ENCODE measurements around the gene SKIC3.

The SKIC3 gene

DNA sequence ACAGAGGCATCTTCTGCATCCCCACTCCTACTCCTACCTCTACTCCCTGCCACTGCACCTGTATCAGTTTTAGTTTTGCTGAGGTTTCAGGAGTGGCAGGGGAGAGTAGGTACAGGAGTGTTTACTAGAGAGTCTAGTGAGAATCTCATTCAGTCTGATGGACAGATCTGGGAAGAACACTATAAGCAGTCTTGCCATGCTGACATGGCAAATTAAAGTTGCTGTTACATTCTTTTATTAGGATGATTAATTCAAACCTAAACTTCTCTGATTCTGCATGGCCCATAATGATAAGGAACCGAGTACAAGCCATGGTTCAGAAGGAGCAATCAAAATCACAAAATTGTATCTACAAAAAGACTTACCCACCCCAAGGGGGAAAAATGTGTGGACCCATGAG lies 7.5 kb upstream of the SKIC3 start:
- H4K91ac ChIP-seq (ENCODE audit: low read depth, low read length, poor library complexity): no peak overlapping the region
- no peak overlapping the region for H2AK5ac ChIP-seq (ENCODE audit: low read depth, low read length)
- no peak overlapping the region for H2BK120ac ChIP-seq (ENCODE audit: low read depth, low read length)
- no peak overlapping the region for H3K4me3 ChIP-seq (ENCODE audit: low read length in 2 of 2)
- no peak overlapping the region for H3K9ac ChIP-seq (ENCODE audit: low read depth, low read length, poor library complexity)
- H3K14ac ChIP-seq (ENCODE audit: low read length): no peak overlapping the region
- H3K9me3 ChIP-seq (replicated peaks in 1 of 2; ENCODE audit: control insufficient read depth in 2 of 2, insufficient read depth in 1 of 2, low read depth in 1 of 2, low read length in 2 of 2): no peaks in the 10 kb centered on the region
- H3K23ac ChIP-seq (ENCODE audit: low read depth, low read length, poor library complexity): no peak overlapping the region
- H2AFZ ChIP-seq (ENCODE audit: low read length): no peak overlapping the region
- no peak overlapping the region for H3K4me2 ChIP-seq (ENCODE audit: insufficient read depth, low read length, poor library complexity, severe bottlenecking)
- H3K36me3 ChIP-seq (replicated peaks in 1 of 2; ENCODE audit: control insufficient read depth in 2 of 2, insufficient read depth in 2 of 2, low read length in 2 of 2): peaks cover 0 to 1% of the 10 kb centered on the region in 2 donors
- no peaks in the 10 kb centered on the region for H3K27me3 ChIP-seq (ENCODE audit: control insufficient read depth in 3 of 3, insufficient read depth in 3 of 3, low read depth in 1 of 3, low read length in 3 of 3)
- H2BK12ac ChIP-seq (ENCODE audit: low read length): no peak overlapping the region
- no peaks in the 10 kb centered on the region for H3K79me1 ChIP-seq (ENCODE audit: low read depth, low read length)
- no peak overlapping the region for H3K18ac ChIP-seq (ENCODE audit: low read length)
- no CpG with 5 or more reads among the region's 1 CpG for WGBS, 2 donors (ENCODE audit: extremely low coverage in 2 of 2, insufficient read length in 2 of 2, insufficient replicate concordance in 1 of 2)
- H3K4ac ChIP-seq (ENCODE audit: low read length): no peak overlapping the region
- H3K27ac ChIP-seq (replicated peaks; ENCODE audit: low read length): no peak overlapping the region
- no peak for DNase-seq (ENCODE audit: low spot score)
- no peaks in the 10 kb centered on the region for H3K4me1 ChIP-seq (ENCODE audit: control insufficient read depth in 2 of 2, insufficient read depth in 1 of 2, low read depth in 1 of 2, low read length in 2 of 2)
- no peak overlapping the region for H2BK15ac ChIP-seq (ENCODE audit: low read length)
- no peak overlapping the region for H4K8ac ChIP-seq (ENCODE audit: low read depth, low read length)
- H2BK5ac ChIP-seq (ENCODE audit: low read length): no peak overlapping the region

- no peak overlapping the region for H3K9ac ChIP-seq (ENCODE audit: low read depth, low read length, poor library complexity)
- H4K8ac ChIP-seq (ENCODE audit: low read depth, low read length): no peak overlapping the region
- H3K4ac ChIP-seq (ENCODE audit: low read length): no peak overlapping the region
- H3K4me2 ChIP-seq (ENCODE audit: insufficient read depth, low read length, poor library complexity, severe bottlenecking): no peak overlapping the region
- H2AFZ ChIP-seq (ENCODE audit: low read length): no peak overlapping the region
- no peak overlapping the region for H4K91ac ChIP-seq (ENCODE audit: low read depth, low read length, poor library complexity)
- no CpG with 5 or more reads among the region's 2 CpGs for WGBS, 2 donors (ENCODE audit: extremely low coverage in 2 of 2, insufficient read length in 2 of 2, insufficient replicate concordance in 1 of 2)
- H2AK5ac ChIP-seq (ENCODE audit: low read depth, low read length): no peak overlapping the region
- H3K79me1 ChIP-seq (ENCODE audit: low read depth, low read length): no peaks in the 10 kb centered on the region
- no peak overlapping the region for H3K14ac ChIP-seq (ENCODE audit: low read length)
- H2BK120ac ChIP-seq (ENCODE audit: low read depth, low read length): no peak overlapping the region
- no peak overlapping the region for H2BK5ac ChIP-seq (ENCODE audit: low read length)
- H3K9me3 ChIP-seq (replicated peaks in 1 of 2; ENCODE audit: control insufficient read depth in 2 of 2, insufficient read depth in 1 of 2, low read depth in 1 of 2, low read length in 2 of 2): no peaks in the 10 kb centered on the region
- no peak overlapping the region for H3K18ac ChIP-seq (ENCODE audit: low read length)
- H3K27ac ChIP-seq (replicated peaks; ENCODE audit: low read length): no peak overlapping the region
- DNase-seq (ENCODE audit: low spot score): no peak
- H3K4me1 ChIP-seq (ENCODE audit: control insufficient read depth in 2 of 2, insufficient read depth in 1 of 2, low read depth in 1 of 2, low read length in 2 of 2): peaks cover 2 to 9% of the 10 kb centered on the region in 2 donors
- H3K36me3 ChIP-seq (replicated peaks in 1 of 2; ENCODE audit: control insufficient read depth in 2 of 2, insufficient read depth in 2 of 2, low read length in 2 of 2): peaks cover 0 to 3% of the 10 kb centered on the region in 2 donors
- H2BK12ac ChIP-seq (ENCODE audit: low read length): no peak overlapping the region
- H3K23ac ChIP-seq (ENCODE audit: low read depth, low read length, poor library complexity): no peak overlapping the region
- H3K27me3 ChIP-seq (ENCODE audit: control insufficient read depth in 3 of 3, insufficient read depth in 3 of 3, low read depth in 1 of 3, low read length in 3 of 3): no peaks in the 10 kb centered on the region
- no peak overlapping the region for H3K4me3 ChIP-seq (ENCODE audit: low read length in 2 of 2)
- no peak overlapping the region for H2BK15ac ChIP-seq (ENCODE audit: low read length)
Measured at GRCh38 chr5:95557841-95558240, 3.1 kb upstream of the SKIC3 start.

DNA sequence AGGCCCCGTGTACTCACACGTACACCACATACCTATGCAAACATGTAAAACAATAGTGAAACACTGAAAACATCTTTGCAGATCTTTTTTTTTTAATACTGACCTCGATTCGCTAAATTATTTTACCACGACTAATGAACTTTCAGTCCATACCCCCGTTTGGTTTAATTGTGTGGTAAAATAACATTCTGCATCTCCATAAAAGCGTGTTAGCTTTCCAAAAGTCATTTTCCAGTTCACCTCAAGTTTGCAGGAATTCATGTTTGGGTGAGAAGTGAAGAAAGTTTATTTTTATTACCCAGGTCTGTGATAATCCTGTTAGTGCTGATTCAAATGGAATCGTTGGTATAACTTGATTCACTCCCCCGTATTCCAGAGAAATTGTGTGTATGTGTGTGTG lies 776 bp upstream of the SKIC3 start:
- H2AK5ac ChIP-seq (ENCODE audit: low read depth, low read length): no peak overlapping the region
- H2BK15ac ChIP-seq (ENCODE audit: low read length): no peak overlapping the region
- H3K4me3 ChIP-seq (ENCODE audit: low read length in 2 of 2): peak overlapping the region; percentile 62 to 86
- no peak overlapping the region for H4K91ac ChIP-seq (ENCODE audit: low read depth, low read length, poor library complexity)
- H2BK120ac ChIP-seq (ENCODE audit: low read depth, low read length): no peak overlapping the region
- H3K4ac ChIP-seq (ENCODE audit: low read length): no peak overlapping the region
- H3K27ac ChIP-seq (replicated peaks; ENCODE audit: low read length): peak overlapping the region; percentile 76
- H3K23ac ChIP-seq (ENCODE audit: low read depth, low read length, poor library complexity): no peak overlapping the region
- no peak overlapping the region for H3K9ac ChIP-seq (ENCODE audit: low read depth, low read length, poor library complexity)
- peak overlapping the region; percentile 94 for H2AFZ ChIP-seq (ENCODE audit: low read length)
- H3K18ac ChIP-seq (ENCODE audit: low read length): no peak overlapping the region
- H4K8ac ChIP-seq (ENCODE audit: low read depth, low read length): no peak overlapping the region
- H3K27me3 ChIP-seq (ENCODE audit: control insufficient read depth in 3 of 3, insufficient read depth in 3 of 3, low read depth in 1 of 3, low read length in 3 of 3): no peaks in the 10 kb centered on the region
- no CpG with 5 or more reads among the region's 9 CpGs for WGBS, 2 donors (ENCODE audit: extremely low coverage in 2 of 2, insufficient read length in 2 of 2, insufficient replicate concordance in 1 of 2)
- no peak overlapping the region for H2BK5ac ChIP-seq (ENCODE audit: low read length)
- H2BK12ac ChIP-seq (ENCODE audit: low read length): no peak overlapping the region
- peaks cover 2 to 9% of the 10 kb centered on the region in 2 donors for H3K4me1 ChIP-seq (ENCODE audit: control insufficient read depth in 2 of 2, insufficient read depth in 1 of 2, low read depth in 1 of 2, low read length in 2 of 2)
- peak overlapping the region; percentile 45 for H3K4me2 ChIP-seq (ENCODE audit: insufficient read depth, low read length, poor library complexity, severe bottlenecking)
- H3K9me3 ChIP-seq (replicated peaks in 1 of 2; ENCODE audit: control insufficient read depth in 2 of 2, insufficient read depth in 1 of 2, low read depth in 1 of 2, low read length in 2 of 2): no peaks in the 10 kb centered on the region
- no peak overlapping the region for H3K14ac ChIP-seq (ENCODE audit: low read length)
- peaks cover 0 to 25% of the 10 kb centered on the region in 2 donors for H3K36me3 ChIP-seq (replicated peaks in 1 of 2; ENCODE audit: control insufficient read depth in 2 of 2, insufficient read depth in 2 of 2, low read length in 2 of 2)
- H3K79me1 ChIP-seq (ENCODE audit: low read depth, low read length): no peaks in the 10 kb centered on the region
- peak; percentile 1 for DNase-seq (ENCODE audit: low spot score)

- no peak for DNase-seq (ENCODE audit: low spot score)
- H3K4me1 ChIP-seq (ENCODE audit: control insufficient read depth in 2 of 2, insufficient read depth in 1 of 2, low read depth in 1 of 2, low read length in 2 of 2): peaks cover 2 to 9% of the 10 kb centered on the region in 2 donors
- H3K23ac ChIP-seq (ENCODE audit: low read depth, low read length, poor library complexity): no peak overlapping the region
- H2BK12ac ChIP-seq (ENCODE audit: low read length): no peak overlapping the region
- no peak overlapping the region for H2BK5ac ChIP-seq (ENCODE audit: low read length)
- no peak overlapping the region for H3K27ac ChIP-seq (replicated peaks; ENCODE audit: low read length)
- H3K14ac ChIP-seq (ENCODE audit: low read length): no peak overlapping the region
- WGBS, 2 donors (ENCODE audit: extremely low coverage in 2 of 2, insufficient read length in 2 of 2, insufficient replicate concordance in 1 of 2): no CpG with 5 or more reads among the region's 6 CpGs
- H3K79me1 ChIP-seq (ENCODE audit: low read depth, low read length): no peaks in the 10 kb centered on the region
- peak overlapping the region; percentile 56 for H3K9ac ChIP-seq (ENCODE audit: low read depth, low read length, poor library complexity)
- H3K9me3 ChIP-seq (replicated peaks in 1 of 2; ENCODE audit: control insufficient read depth in 2 of 2, insufficient read depth in 1 of 2, low read depth in 1 of 2, low read length in 2 of 2): no peaks in the 10 kb centered on the region
- no peak overlapping the region for H4K91ac ChIP-seq (ENCODE audit: low read depth, low read length, poor library complexity)
- no peak overlapping the region for H3K4ac ChIP-seq (ENCODE audit: low read length)
- H2BK120ac ChIP-seq (ENCODE audit: low read depth, low read length): no peak overlapping the region
- peaks cover 0 to 37% of the 10 kb centered on the region in 2 donors for H3K36me3 ChIP-seq (replicated peaks in 1 of 2; ENCODE audit: control insufficient read depth in 2 of 2, insufficient read depth in 2 of 2, low read length in 2 of 2)
- H3K4me3 ChIP-seq (ENCODE audit: low read length in 2 of 2): peak overlapping the region; percentile 62 to 92
- peak overlapping the region; percentile 66 for H3K4me2 ChIP-seq (ENCODE audit: insufficient read depth, low read length, poor library complexity, severe bottlenecking)
- no peaks in the 10 kb centered on the region for H3K27me3 ChIP-seq (ENCODE audit: control insufficient read depth in 3 of 3, insufficient read depth in 3 of 3, low read depth in 1 of 3, low read length in 3 of 3)
- peak overlapping the region; percentile 94 for H2AFZ ChIP-seq (ENCODE audit: low read length)
- no peak overlapping the region for H2BK15ac ChIP-seq (ENCODE audit: low read length)
- H3K18ac ChIP-seq (ENCODE audit: low read length): no peak overlapping the region
- H2AK5ac ChIP-seq (ENCODE audit: low read depth, low read length): no peak overlapping the region
- no peak overlapping the region for H4K8ac ChIP-seq (ENCODE audit: low read depth, low read length)
Measured at GRCh38 chr5:95554331-95554646, 488 bp downstream of the SKIC3 start.
